Measurements from ENCODE around the gene ADGRF5.
"Not testable (repeated sequence)": the region's sequence is repeated elsewhere in the genome, so short reads cannot be mapped to it uniquely, and the experiment has no call there.

ADGRF5 gene

GRCh38 chr6:46834257-46834916, 87.4 kb downstream of the ADGRF5 start:
- H3K27ac Mint-ChIP-seq, H3K27me3 Mint-ChIP-seq, ATAC-seq, H3K4me3 Mint-ChIP-seq, H3K4me1 Mint-ChIP-seq, H3K36me3 Mint-ChIP-seq, H3K9me3 Mint-ChIP-seq: not testable (repeated sequence)

GRCh38 chr6:46832816-46833215, 88.9 kb downstream of the ADGRF5 start:
- Mint-ChIP-seq H3K36me3 (no peaks in the 10 kb centered on the region), H3K27me3 (no peaks in the 10 kb centered on the region), H3K27ac (no peak overlapping the region), H3K4me3 (no peak overlapping the region), H3K4me1 (no peaks in the 10 kb centered on the region), H3K9me3 (no peaks in the 10 kb centered on the region)
- no peak for ATAC-seq

GRCh38 chr6:46828939-46829338, 92.8 kb downstream of the ADGRF5 start:
- H3K4me1 Mint-ChIP-seq: no peaks in the 10 kb centered on the region
- H3K36me3 Mint-ChIP-seq: no peaks in the 10 kb centered on the region
- H3K4me3 Mint-ChIP-seq: no peak overlapping the region
- H3K27me3 Mint-ChIP-seq: no peaks in the 10 kb centered on the region
- no peak overlapping the region for H3K27ac Mint-ChIP-seq
- H3K9me3 Mint-ChIP-seq: no peaks in the 10 kb centered on the region
- ATAC-seq: no peak

GRCh38 chr6:46821458-46821881, 100.3 kb downstream of the ADGRF5 start:
- H3K4me1 Mint-ChIP-seq: no peaks in the 10 kb centered on the region
- no peak overlapping the region for H3K4me3 Mint-ChIP-seq
- no peaks in the 10 kb centered on the region for H3K36me3 Mint-ChIP-seq
- ATAC-seq: no peak
- H3K27me3 Mint-ChIP-seq: peaks cover 16% of the 10 kb centered on the region
- no peak overlapping the region for H3K27ac Mint-ChIP-seq
- no peaks in the 10 kb centered on the region for H3K9me3 Mint-ChIP-seq

GRCh38 chr6:46819561-46819960, 102.2 kb downstream of the ADGRF5 start:
- Mint-ChIP-seq H3K27ac (no peak overlapping the region), H3K36me3 (no peaks in the 10 kb centered on the region), H3K4me3 (no peak overlapping the region), H3K9me3 (peaks cover 3% of the 10 kb centered on the region), H3K4me1 (no peaks in the 10 kb centered on the region), H3K27me3 (peaks cover 23% of the 10 kb centered on the region)
- ATAC-seq: no peak

GRCh38 chr6:46816626-46817025, 105.1 kb downstream of the ADGRF5 start:
- Mint-ChIP-seq H3K36me3 (no peaks in the 10 kb centered on the region), H3K4me1 (no peaks in the 10 kb centered on the region), H3K4me3 (no peak overlapping the region), H3K27me3 (peaks cover 34% of the 10 kb centered on the region), H3K9me3 (peaks cover 5% of the 10 kb centered on the region), H3K27ac (no peak overlapping the region)
- ATAC-seq: no peak

GRCh38 chr6:46815130-46815529, 106.6 kb downstream of the ADGRF5 start:
- no peak for ATAC-seq
- Mint-ChIP-seq H3K4me1 (no peaks in the 10 kb centered on the region), H3K9me3 (peaks cover 5% of the 10 kb centered on the region), H3K27me3 (peaks cover 49% of the 10 kb centered on the region), H3K27ac (no peak overlapping the region), H3K36me3 (no peaks in the 10 kb centered on the region), H3K4me3 (no peak overlapping the region)

GRCh38 chr6:46808806-46809205, 112.9 kb downstream of the ADGRF5 start:
- H3K36me3 Mint-ChIP-seq: no peaks in the 10 kb centered on the region
- peaks cover 2% of the 10 kb centered on the region for H3K9me3 Mint-ChIP-seq
- H3K27ac Mint-ChIP-seq: no peak overlapping the region
- ATAC-seq: no peak
- no peak overlapping the region for H3K4me3 Mint-ChIP-seq
- no peaks in the 10 kb centered on the region for H3K4me1 Mint-ChIP-seq
- peaks cover 57% of the 10 kb centered on the region for H3K27me3 Mint-ChIP-seq
